Umbilical cord (tissue), 2 donors: ENCODE data around the gene ADAMTS13. TPM values are rescaled to one million over a fixed set of nuclear protein-coding genes. Genes with fewer than 3 reads are reported as not detected.
"Not testable (repeated sequence)": the region's sequence is repeated elsewhere in the genome, so short reads cannot be mapped to it uniquely, and the experiment has no call there.

Source experiments
- DNase-seq: peaks from one replicate; pipeline ENCODE4 v3.0.0-alpha.2; 2015; ENCODE audit warnings: low spot score
- total RNA-seq: library from RNA; depleted of rRNA; stranded (reverse); fragments of >200 nt; gene quantifications from one replicate; pipeline ENCODE4 v1.2.3, GENCODE V29; 2014; ENCODE audit warnings: low replicate concordance; ENCODE audit not compliant: insufficient read depth

ADAMTS13 gene
- total RNA-seq, 1 donor from 2014 or later, result 2.2 TPM

DNA sequence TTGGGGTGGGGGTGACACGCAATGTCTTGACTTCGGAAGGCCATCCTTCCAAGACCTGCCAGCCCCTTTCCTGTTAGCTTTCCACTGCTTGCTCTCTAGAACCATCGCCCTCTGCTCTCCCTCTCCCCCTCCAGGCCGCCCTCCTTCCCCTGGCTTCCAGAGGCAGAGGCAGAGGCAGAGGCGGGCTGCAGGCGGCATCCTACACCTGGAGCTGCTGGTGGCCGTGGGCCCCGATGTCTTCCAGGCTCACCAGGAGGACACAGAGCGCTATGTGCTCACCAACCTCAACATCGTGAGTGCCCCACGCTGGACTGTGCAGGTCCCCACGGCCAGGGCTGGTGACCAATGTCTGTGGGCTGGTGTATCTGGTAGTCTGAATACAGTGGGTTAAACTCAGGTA, 2.0 kb downstream of the ADAMTS13 start:
- DNase-seq, result no peak

DNA sequence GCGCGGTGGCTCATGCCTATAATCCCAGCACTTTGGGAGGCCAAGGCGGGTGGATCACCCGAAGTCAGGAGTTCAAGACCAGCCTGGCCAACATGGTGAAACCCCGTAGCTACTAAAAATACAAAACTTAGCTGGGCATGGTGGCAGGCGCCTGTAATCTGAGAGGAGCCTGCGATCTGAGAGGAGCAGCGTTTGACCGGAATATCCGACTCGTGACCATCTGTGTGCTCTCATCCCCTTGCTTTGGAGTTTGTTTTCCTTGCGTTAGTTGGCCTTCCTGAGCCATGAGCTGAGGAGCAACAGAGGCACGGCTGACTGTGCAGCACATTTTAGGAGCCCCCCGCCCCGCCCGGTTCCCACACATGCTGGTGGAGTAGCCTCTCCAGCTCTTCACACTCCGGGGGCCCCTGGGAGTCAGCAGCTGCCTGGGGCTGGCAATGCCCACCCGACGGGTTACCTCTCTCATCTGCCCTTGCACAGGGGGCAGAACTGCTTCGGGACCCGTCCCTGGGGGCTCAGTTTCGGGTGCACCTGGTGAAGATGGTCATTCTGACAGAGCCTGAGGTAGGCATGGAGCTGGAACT, 3.0 kb downstream of the ADAMTS13 start:
- DNase-seq, result no peak

DNA sequence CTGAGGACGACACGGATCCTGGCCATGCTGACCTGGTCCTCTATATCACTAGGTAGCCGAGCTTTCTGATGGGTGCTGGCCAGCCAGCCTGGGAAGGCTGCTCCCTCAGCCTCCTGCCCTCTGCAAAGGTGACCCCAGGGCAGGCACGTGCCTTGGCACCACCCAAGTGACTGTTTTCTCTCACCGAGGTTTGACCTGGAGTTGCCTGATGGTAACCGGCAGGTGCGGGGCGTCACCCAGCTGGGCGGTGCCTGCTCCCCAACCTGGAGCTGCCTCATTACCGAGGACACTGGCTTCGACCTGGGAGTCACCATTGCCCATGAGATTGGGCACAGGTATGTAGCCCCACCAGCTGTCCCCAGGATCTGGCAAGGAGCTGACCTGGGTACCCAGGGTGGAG, 3.8 kb downstream of the ADAMTS13 start:
- no peak for DNase-seq

DNA sequence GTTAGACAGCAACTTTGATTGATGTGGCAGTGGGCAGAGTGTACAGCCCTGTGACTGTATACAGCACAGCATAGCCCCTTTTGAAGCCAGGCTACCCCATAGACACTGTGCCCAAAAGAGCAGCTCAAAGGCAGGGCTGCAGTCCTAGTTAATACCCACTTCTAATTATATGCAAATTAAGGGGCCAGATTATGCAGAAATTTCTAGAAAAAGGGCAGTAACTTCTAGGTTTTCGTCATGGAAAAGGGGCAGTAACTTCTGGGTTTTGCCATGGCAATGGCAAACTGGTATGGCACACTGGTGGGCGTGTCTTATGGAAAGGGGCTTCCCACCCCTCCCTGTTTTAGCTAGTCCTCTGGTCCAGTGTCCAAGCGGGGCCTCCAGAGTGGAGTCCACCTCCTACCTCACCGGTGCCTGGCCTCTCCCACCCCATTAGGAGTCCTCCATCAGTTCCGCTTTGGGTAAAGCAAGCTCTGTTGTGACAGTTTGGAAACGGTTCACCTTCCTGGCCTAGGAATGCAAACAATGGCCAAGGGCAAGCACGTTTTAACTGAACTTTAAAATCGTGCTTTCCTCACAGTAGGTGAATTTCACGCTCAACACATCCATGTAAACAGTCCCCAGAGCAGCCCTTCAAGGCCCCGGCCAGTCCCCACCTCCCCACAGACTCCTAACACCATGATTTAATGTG, 5.6 kb downstream of the ADAMTS13 start:
- no peak for DNase-seq

DNA sequence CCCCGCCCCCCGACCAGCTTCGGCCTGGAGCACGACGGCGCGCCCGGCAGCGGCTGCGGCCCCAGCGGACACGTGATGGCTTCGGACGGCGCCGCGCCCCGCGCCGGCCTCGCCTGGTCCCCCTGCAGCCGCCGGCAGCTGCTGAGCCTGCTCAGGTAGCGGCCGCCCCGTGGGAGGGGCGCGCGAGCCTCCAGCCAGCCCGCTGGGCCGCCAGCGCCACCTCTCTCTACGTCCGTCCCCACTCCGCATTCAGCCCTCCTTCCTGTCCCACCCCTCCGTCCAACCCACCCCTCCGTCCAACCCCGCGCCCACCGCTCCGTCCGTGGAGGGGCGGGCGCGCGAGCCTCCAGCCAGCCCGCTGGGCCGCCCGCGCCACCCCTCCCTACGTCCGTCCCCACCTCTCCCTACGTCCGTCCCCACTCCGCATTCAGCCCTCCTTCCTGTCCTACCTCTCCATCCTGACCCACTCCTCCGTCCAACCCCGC, 6.5 kb downstream of the ADAMTS13 start:
- no peak for DNase-seq

DNA sequence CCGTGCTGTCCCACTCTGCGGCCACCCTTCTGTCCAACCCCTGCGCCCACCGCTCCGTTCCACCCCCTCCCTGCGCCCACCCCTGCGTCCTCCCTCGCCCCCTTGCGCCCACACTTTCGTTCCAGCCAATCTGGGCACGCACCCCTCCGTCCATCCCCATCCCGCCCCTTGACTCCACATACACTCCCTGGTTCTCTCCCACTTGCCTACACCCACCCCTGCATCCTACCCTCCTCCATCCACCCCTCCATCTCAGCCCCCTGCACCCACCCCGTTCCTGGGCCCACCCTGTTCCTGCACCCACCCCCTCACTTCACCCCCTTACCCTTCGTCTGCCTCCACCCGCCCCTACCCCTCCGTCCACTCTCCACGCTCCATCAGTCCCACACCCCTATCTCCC, 7.0 kb downstream of the ADAMTS13 start:
- no peak for DNase-seq

DNA sequence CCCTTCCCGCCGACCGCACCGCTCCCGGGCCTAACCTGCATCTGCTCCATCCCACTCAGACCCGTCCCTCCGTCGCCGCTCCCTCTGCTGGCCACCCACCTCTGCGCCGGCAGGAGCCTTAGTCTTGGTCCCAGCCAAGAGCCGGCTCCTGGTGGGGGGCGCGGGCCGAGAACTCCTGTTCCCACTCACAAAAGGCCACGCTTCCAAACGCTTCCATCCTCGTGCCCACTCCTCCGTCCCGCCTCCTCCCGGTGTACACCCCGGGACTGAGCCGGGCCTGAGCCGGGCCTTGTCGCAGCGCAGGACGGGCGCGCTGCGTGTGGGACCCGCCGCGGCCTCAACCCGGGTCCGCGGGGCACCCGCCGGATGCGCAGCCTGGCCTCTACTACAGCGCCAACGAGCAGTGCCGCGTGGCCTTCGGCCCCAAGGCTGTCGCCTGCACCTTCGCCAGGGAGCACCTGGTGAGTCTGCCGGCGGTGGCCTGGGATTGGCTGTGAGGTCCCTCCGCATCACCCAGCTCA, 7.5 kb downstream of the ADAMTS13 start:
- peak; percentile 8 for DNase-seq

- DNase-seq, result no peak
Measured at GRCh38 chr9:133430244-133430643, 8.1 kb downstream of the ADAMTS13 start.

DNA sequence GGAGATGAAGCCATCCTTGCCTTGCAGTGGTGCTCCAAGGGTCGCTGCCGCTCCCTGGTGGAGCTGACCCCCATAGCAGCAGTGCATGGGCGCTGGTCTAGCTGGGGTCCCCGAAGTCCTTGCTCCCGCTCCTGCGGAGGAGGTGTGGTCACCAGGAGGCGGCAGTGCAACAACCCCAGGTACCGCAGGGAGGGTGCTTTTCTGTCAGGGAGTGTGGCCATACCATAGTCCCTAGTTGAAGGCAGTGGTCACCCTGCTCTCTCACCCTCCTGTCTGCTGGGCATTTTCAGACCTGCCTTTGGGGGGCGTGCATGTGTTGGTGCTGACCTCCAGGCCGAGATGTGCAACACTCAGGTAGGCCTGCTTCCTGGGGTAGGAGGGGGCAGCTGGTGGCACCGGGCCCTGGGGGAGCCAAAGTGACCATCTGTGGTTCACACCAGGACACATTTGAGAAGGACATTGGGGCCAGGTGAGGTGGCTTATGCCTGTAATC, 11.2 kb downstream of the ADAMTS13 start:
- no peak for DNase-seq

GRCh38 chr9:133436681-133437080, 14.5 kb downstream of the ADAMTS13 start:
- no peak for DNase-seq

- DNase-seq, result no peak
Measured at GRCh38 chr9:133437753-133438531, 15.8 kb downstream of the ADAMTS13 start.

DNA sequence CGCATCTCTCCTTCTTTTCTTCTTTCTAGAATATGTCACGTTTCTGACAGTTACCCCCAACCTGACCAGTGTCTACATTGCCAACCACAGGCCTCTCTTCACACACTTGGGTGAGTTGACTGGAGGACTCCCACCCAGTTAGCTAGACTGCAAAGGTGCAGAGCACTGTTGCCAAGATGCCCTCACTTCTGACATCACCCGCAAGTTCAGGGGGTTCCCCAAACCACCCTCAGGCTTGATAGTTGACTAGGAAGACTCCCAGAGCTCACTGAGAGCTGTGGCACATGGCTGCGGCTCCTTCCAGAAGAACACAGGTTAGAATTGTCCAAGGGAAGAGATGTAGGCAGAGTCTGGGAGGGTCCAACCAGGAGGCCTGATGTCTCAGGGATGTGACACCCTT, 17.2 kb downstream of the ADAMTS13 start:
- DNase-seq, result no peak

DNA sequence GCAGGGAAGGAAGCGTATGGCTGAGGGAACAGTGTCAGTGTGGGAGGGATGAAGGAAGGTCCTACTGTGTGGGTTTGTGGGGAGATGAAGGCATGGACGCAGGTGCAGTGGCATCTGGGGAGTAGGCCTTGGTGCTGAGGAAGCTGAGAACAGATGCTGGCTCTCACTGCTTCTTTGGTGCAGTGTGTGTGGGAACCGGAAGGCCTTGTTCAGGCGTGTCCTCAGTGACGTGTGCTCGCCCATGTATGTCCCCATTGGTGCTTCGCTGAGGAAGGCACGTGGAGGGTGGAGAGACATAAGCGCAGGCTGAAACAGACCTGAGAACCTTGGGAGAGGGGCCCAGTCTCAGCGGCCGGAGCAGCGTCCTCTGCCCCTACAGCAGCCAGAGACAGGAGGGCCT, 18.7 kb downstream of the ADAMTS13 start:
- DNase-seq, result no peak

DNA sequence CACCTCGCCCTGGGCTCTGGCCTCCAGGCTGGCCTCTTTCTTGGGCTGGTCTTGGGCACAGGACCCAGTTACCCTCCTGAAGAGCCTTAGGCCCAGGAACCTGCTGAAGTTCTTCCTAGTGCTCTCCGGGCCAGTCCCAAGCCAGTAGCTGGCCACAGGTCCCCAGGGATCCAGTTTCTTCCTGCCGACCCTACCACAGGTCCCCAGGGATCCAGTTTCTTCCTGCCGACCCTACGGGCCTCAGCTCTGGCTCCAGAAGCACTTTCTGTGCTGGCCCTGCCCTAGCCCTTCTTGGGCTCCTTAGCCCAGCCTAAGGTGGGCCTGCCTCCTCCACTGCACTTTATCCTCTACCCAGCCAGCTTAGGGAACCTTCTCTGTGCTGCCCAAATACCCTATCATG, 19.4 kb downstream of the ADAMTS13 start:
- no peak for DNase-seq

DNA sequence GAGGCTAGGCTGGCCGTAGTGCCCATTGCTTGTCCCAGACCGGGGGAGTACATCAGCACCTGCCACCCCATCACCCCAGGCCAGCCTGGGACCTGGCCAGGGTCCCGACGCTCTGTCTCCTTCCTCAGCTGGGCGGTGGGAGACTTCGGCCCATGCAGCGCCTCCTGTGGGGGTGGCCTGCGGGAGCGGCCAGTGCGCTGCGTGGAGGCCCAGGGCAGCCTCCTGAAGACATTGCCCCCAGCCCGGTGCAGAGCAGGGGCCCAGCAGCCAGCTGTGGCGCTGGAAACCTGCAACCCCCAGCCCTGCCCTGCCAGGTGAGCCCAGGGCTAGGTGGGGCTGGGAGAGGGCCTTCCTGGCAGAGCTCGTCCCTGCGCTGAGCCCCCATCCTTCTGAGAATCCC, 21.1 kb downstream of the ADAMTS13 start:
- no peak for DNase-seq

DNA sequence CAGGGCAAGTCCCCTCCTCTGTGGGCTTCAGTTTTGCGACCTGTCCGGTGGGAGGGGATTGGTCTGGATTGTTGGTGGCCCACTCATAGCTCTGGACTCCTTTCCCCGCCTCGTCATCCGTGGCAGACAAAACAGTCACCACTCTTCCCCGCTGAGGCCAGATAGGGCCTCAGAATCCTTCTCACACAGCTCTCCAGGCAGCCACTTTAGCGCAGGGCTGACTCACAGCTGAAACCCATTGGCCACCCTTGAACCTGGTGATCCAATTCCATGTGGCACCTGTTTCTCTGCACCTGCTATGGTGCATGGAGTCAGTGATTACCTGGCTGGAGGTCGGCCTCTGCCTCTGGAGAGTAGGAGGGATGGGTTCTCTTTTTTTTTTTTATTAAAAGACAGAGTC, 21.8 kb downstream of the ADAMTS13 start:
- no peak for DNase-seq

DNA sequence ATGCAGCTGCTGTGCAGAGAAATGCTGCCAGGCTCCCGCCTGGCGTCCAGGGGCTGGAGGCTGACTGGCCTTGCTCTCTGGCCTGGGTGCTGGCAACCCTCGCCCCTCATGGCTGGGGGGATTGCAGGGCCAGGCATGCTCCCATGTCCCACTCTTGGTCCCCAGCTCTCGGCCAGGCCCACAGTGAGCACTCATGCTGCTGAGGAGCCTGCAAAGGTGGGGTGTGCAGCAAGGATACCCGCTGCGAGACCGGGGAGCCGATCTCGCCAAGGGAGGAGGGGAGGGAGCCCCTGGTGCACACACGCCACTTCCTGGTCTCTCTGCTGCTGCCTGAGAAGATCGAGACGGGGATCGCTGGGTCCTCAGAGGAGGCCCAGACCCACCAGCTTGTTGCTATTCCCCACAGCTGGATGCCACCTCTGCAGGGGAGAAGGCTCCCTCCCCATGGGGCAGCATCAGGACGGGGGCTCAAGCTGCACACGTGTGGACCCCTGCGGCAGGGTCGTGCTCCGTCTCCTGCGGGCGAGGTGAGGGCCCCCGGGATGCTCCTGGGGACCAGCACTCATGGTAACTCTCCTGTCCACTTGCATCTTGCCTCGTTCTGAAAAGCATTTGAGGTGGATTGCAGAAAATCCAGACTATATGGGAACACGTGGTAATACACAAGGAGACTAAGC, 23.3 kb downstream of the ADAMTS13 start:
- no peak for DNase-seq

DNA sequence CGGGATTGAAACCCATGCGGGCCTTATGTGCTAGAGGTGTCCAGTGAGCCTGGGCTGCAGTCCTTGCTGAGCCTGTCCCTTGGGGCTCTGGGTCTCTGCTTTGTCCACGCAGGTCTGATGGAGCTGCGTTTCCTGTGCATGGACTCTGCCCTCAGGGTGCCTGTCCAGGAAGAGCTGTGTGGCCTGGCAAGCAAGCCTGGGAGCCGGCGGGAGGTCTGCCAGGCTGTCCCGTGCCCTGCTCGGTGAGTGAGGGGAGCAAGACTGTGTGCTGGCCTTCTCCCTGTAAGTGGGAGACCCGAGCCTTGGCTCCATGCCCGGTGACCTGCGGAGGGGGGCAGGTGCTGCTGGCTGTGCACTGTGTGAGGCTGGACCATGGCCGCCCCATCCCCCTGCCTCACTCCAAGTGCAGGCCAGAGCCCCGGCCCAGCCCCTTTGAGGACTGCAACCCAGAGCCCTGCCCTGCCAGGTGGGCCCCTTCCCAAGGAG, 26.4 kb downstream of the ADAMTS13 start:
- DNase-seq, result no peak

DNA sequence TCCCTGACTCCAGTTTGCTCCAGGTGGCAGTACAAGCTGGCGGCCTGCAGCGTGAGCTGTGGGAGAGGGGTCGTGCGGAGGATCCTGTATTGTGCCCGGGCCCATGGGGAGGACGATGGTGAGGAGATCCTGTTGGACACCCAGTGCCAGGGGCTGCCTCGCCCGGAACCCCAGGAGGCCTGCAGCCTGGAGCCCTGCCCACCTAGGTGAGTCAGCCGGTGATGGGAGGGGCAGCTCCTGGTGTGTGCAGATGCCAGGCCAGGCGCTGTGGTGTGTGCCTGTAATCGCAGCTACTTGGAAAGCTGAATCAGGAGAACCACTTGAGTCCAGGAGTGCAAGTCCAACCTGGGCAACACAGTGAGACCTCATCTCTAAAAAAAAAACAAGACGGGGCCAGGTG, 27.6 kb downstream of the ADAMTS13 start:
- DNase-seq, result no peak

- DNase-seq, result not testable (repeated sequence)
Measured at GRCh38 chr9:133451865-133452264, 29.7 kb downstream of the ADAMTS13 start.

DNA sequence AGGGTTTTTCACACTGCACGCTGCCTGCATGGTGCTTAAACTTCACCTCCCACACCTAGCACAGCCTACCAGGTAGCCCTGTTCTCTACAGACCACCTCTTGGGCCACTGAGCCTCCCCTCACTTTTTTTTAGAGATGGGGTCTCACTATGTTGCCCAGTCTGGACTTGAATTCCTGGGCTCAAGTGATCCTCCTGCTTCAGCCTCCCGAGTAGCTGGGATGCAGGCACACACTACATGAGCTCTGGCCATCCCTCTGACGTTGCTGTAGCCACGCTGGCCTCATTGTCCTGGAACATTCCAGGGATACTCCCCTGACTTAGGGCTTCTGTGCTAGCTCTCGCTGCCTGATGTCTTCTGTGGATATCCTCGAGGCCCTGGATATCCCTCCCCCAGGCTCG, 30.4 kb downstream of the ADAMTS13 start:
- no peak for DNase-seq

GRCh38 chr9:133453651-133454050, 31.5 kb downstream of the ADAMTS13 start:
- DNase-seq, result no peak
